GM23248 (cell line): ENCODE measurements around the gene KIR3DL3.
"Not testable (repeated sequence)": the region's sequence is repeated elsewhere in the genome, so short reads cannot be mapped to it uniquely, and the experiment has no call there.

ENCODE experiments used
- EZH2 ChIP-seq: fragments of 200-600 bp; sonication (generic); IDR thresholded peaks from 2 replicates; pipeline ENCODE4 v1.6.1; 2018; ENCODE audit warnings: antibody characterized with exemption, mild to moderate bottlenecking; ENCODE audit not compliant: insufficient read depth, poor library complexity, severe bottlenecking
- EZH2phosphoT487 ChIP-seq: fragments of 200-600 bp; sonication (generic); IDR thresholded peaks from 2 replicates; pipeline ENCODE4 v1.6.1; 2018; ENCODE audit warnings: antibody characterized with exemption, moderate library complexity, mild to moderate bottlenecking, low read depth; ENCODE audit not compliant: insufficient read depth

- TF ChIP-seq EZH2, EZH2phosphoT487: not testable (repeated sequence)
These were observed 32.2 kb downstream of the KIR3DL3 start for GRCh38 chr19:54756204-54757110.
